GM23248 (cell line): ENCODE data around the gene POGLUT2. TPM values are rescaled to one million over a fixed set of nuclear protein-coding genes. Genes with fewer than 3 reads are reported as not detected.
A peak's percentile ranks its signal among the peaks of the same experiment; 100 is the strongest.

ENCODE experiments used
- DNase-seq: peaks from one replicate; pipeline ENCODE4 v3.0.0-alpha.2; 2015
- H2AFZ ChIP-seq: fragments of 200-600 bp; sonication (generic); 2 replicates; pipeline ENCODE4 v1.6.1; 2016; ENCODE audit warnings: antibody characterized with exemption
- H3F3A ChIP-seq: fragments of 200-600 bp; sonication (generic); 2 replicates; pipeline ENCODE4 v1.6.1; 2016; ENCODE audit warnings: mild to moderate bottlenecking, antibody characterized with exemption, mixed run types; ENCODE audit not compliant: insufficient read depth
- H3K27ac ChIP-seq: fragments of 200-600 bp; sonication (generic); 2 replicates; pipeline ENCODE4 v1.5.1; 2016; ENCODE audit warnings: mild to moderate bottlenecking
- H3K27me3 ChIP-seq: fragments of 200-600 bp; sonication (generic); replicated peaks from 2 replicates; pipeline ENCODE4 v1.6.1; 2016; ENCODE audit warnings: mild to moderate bottlenecking; ENCODE audit not compliant: insufficient read depth
- H3K36me3 ChIP-seq: fragments of 200-600 bp; sonication (generic); 2 replicates; pipeline ENCODE4 v1.6.1; 2016; ENCODE audit warnings: low read depth, mild to moderate bottlenecking
- H3K4me1 ChIP-seq: fragments of 200-600 bp; sonication (generic); 2 replicates; pipeline ENCODE4 v1.6.1; 2016; ENCODE audit warnings: mild to moderate bottlenecking; ENCODE audit not compliant: insufficient read depth
- H3K4me2 ChIP-seq: fragments of 200-600 bp; sonication (generic); one replicate; pipeline ENCODE4 v1.6.1; 2016; ENCODE audit warnings: mild to moderate bottlenecking; ENCODE audit not compliant: unreplicated experiment
- H3K4me3 ChIP-seq: fragments of 200-600 bp; sonication (generic); 2 replicates; pipeline ENCODE4 v1.5.1; 2016; ENCODE audit warnings: mild to moderate bottlenecking
- H3K79me2 ChIP-seq: fragments of 200-600 bp; sonication (generic); 2 replicates; pipeline ENCODE4 v1.6.1; 2016; ENCODE audit warnings: mild to moderate bottlenecking; ENCODE audit not compliant: insufficient read depth
- H3K9ac ChIP-seq: fragments of 200-600 bp; sonication (generic); 2 replicates; pipeline ENCODE4 v1.6.1; 2016; ENCODE audit warnings: mild to moderate bottlenecking
- H3K9me2 ChIP-seq: fragments of 200-600 bp; sonication (generic); 2 replicates; pipeline ENCODE4 v1.6.1; 2016; ENCODE audit warnings: mixed run types, mild to moderate bottlenecking, moderate library complexity; ENCODE audit not compliant: insufficient read depth
- H3K9me3 ChIP-seq: fragments of 200-600 bp; sonication (generic); one replicate; pipeline ENCODE4 v1.6.1; 2017; ENCODE audit warnings: low read depth
- H4K20me1 ChIP-seq: fragments of 200-600 bp; sonication (generic); 2 replicates; pipeline ENCODE4 v1.6.0; 2016; ENCODE audit not compliant: insufficient read depth
- EZH2 ChIP-seq: fragments of 200-600 bp; sonication (generic); IDR thresholded peaks from 2 replicates; pipeline ENCODE4 v1.6.1; 2018; ENCODE audit warnings: antibody characterized with exemption, mild to moderate bottlenecking; ENCODE audit not compliant: insufficient read depth, poor library complexity, severe bottlenecking
- EZH2phosphoT487 ChIP-seq: fragments of 200-600 bp; sonication (generic); IDR thresholded peaks from 2 replicates; pipeline ENCODE4 v1.6.1; 2018; ENCODE audit warnings: antibody characterized with exemption, moderate library complexity, mild to moderate bottlenecking, low read depth; ENCODE audit not compliant: insufficient read depth
- WGBS, 2 experiments: methylation state at CpG; one replicate each; pipeline ENCODE4 v1.1.6; 2015 to 2017; ENCODE audit warnings: low lambda C conversion rate in 2 of 2, low coverage in 1 of 2; ENCODE audit errors: missing lambda C conversion rate in 2 of 2; 5-methylcytosine and 5-hydroxymethylcytosine counted together
- in situ Hi-C: fragments of 300-500 bp; cut with MboI; formaldehyde crosslinking; loops from 2 replicates; pipeline ENCODE4 v1.15.0; 2020
- polyA plus RNA-seq: library from polyadenylated mRNA; unstranded; fragments of >200 nt; fragmentation: Nextera tagmentation; extraction: Ambion mirVana; gene quantifications from 2 replicates; pipeline ENCODE4 v1.2.1, GENCODE V29; 2016
- total RNA-seq: library from RNA; depleted of rRNA; stranded (reverse); fragments of >200 nt; shearing (Covaris generic); gene quantifications from 2 replicates; pipeline ENCODE4 v1.2.3, GENCODE V29; 2014

The POGLUT2 gene
- total and polyA plus RNA-seq, 2 experiments from 2014 or later = 26.0 to 27.7 TPM

- Histone ChIP-seq H4K20me1 (no peaks in the 10 kb centered on the region), H3K79me2 (peaks cover 33% of the 10 kb centered on the region), H3K9me2 (no peaks in the 10 kb centered on the region), H3K27me3 (no peaks in the 10 kb centered on the region), H3K4me1 (peaks cover 24% of the 10 kb centered on the region), H3K36me3 (peaks cover 26% of the 10 kb centered on the region), H3K9ac (peak overlapping the region; percentile 10; the same call in 1 of the 2 replicates), H3F3A (peaks cover 57% of the 10 kb centered on the region), H3K27ac (peak overlapping the region; percentile 97), H3K4me2 (peak overlapping the region; percentile 99), H3K4me3 (no peak overlapping the region; the same call in 1 of the 2 replicates), H2AFZ (0 out of 2 replicates have a peak overlapping the region, but pooled peaks have one; percentile 71), H3K9me3 (no peaks in the 10 kb centered on the region)
- WGBS, 2 experiments = 83 to 86% methylated on average over 4 of the region's 4 CpGs
- DNase-seq = no peak
- in situ Hi-C loops = no loop called here
- TF ChIP-seq EZH2phosphoT487 (no peak), EZH2 (no peak)
Measured at GRCh38 chr13:102825400-102825799, 26.6 kb upstream of the POGLUT2 start.

GRCh38 chr13:102817907-102818306, 19.1 kb upstream of the POGLUT2 start:
- TF ChIP-seq EZH2 = no peak
- no peak for TF ChIP-seq EZH2phosphoT487
- H3K9me3 ChIP-seq = no peaks in the 10 kb centered on the region
- peaks cover 13% of the 10 kb centered on the region for H3K36me3 ChIP-seq
- no peak overlapping the region for H2AFZ ChIP-seq
- DNase-seq = no peak
- H3F3A ChIP-seq = peaks cover 12% of the 10 kb centered on the region; the same call in 1 of the 2 replicates
- no peaks in the 10 kb centered on the region for H4K20me1 ChIP-seq
- H3K79me2 ChIP-seq = peaks cover 73% of the 10 kb centered on the region
- H3K9ac ChIP-seq = no peak overlapping the region
- no peaks in the 10 kb centered on the region for H3K9me2 ChIP-seq
- no peaks in the 10 kb centered on the region for H3K27me3 ChIP-seq
- H3K27ac ChIP-seq = no peak overlapping the region
- peaks cover 24% of the 10 kb centered on the region for H3K4me1 ChIP-seq
- no peak overlapping the region for H3K4me3 ChIP-seq
- no peak overlapping the region for H3K4me2 ChIP-seq
- in situ Hi-C loops = no loop called here

- no peaks in the 10 kb centered on the region for H3K9me3 ChIP-seq
- no peak overlapping the region for H3K9ac ChIP-seq
- no peak overlapping the region for H2AFZ ChIP-seq
- H3K9me2 ChIP-seq = no peaks in the 10 kb centered on the region
- H3K27ac ChIP-seq = no peak overlapping the region
- H3K4me1 ChIP-seq = peaks cover 30% of the 10 kb centered on the region
- 100% methylated on average over 1 of the region's 1 CpG for WGBS, 2 experiments
- no peak for DNase-seq
- H3K36me3 ChIP-seq = peaks cover 7% of the 10 kb centered on the region
- TF ChIP-seq EZH2 (no peak), EZH2phosphoT487 (no peak)
- no peaks in the 10 kb centered on the region for H4K20me1 ChIP-seq
- H3K79me2 ChIP-seq = peaks cover 73% of the 10 kb centered on the region
- in situ Hi-C loops = no loop called here
- H3K27me3 ChIP-seq = no peaks in the 10 kb centered on the region
- no peak overlapping the region for H3K4me2 ChIP-seq
- H3K4me3 ChIP-seq = no peak overlapping the region
- peaks cover 12% of the 10 kb centered on the region; the same call in 1 of the 2 replicates for H3F3A ChIP-seq
Measured at GRCh38 chr13:102817241-102817640, 18.5 kb upstream of the POGLUT2 start.

- H3K4me1 ChIP-seq = peaks cover 33% of the 10 kb centered on the region
- H3K27me3 ChIP-seq = no peaks in the 10 kb centered on the region
- H2AFZ ChIP-seq = no peak overlapping the region
- H3F3A ChIP-seq = peaks cover 13% of the 10 kb centered on the region; the same call in 1 of the 2 replicates
- TF ChIP-seq EZH2 = no peak
- TF ChIP-seq EZH2phosphoT487 = no peak
- H4K20me1 ChIP-seq = no peaks in the 10 kb centered on the region
- H3K36me3 ChIP-seq = peaks cover 1% of the 10 kb centered on the region; the same call in 1 of the 2 replicates
- no peak overlapping the region for H3K27ac ChIP-seq
- no peaks in the 10 kb centered on the region for H3K9me2 ChIP-seq
- peaks cover 74% of the 10 kb centered on the region for H3K79me2 ChIP-seq
- H3K4me2 ChIP-seq = no peak overlapping the region
- 25% methylated on average over 4 of the region's 4 CpGs for WGBS, 2 experiments
- no peak overlapping the region for H3K4me3 ChIP-seq
- no peak overlapping the region for H3K9ac ChIP-seq
- in situ Hi-C loops = no loop called here
- DNase-seq = peak; percentile 30
- H3K9me3 ChIP-seq = no peaks in the 10 kb centered on the region
Measured at GRCh38 chr13:102816708-102817107, 17.9 kb upstream of the POGLUT2 start.

- H3K36me3 ChIP-seq = peaks cover 3% of the 10 kb centered on the region; the same call in 1 of the 2 replicates
- H3K4me1 ChIP-seq = peaks cover 33% of the 10 kb centered on the region
- no peak overlapping the region for H3K27ac ChIP-seq
- no peak overlapping the region for H3K9ac ChIP-seq
- in situ Hi-C loops = no loop called here
- no peak for TF ChIP-seq EZH2phosphoT487
- no peak for TF ChIP-seq EZH2
- no peaks in the 10 kb centered on the region for H3K27me3 ChIP-seq
- H3K4me3 ChIP-seq = no peak overlapping the region
- H3F3A ChIP-seq = peaks cover 13% of the 10 kb centered on the region; the same call in 1 of the 2 replicates
- no peaks in the 10 kb centered on the region for H4K20me1 ChIP-seq
- H3K79me2 ChIP-seq = peaks cover 82% of the 10 kb centered on the region
- no peak for DNase-seq
- H3K4me2 ChIP-seq = no peak overlapping the region
- no peak overlapping the region for H2AFZ ChIP-seq
- no peaks in the 10 kb centered on the region for H3K9me3 ChIP-seq
- H3K9me2 ChIP-seq = no peaks in the 10 kb centered on the region
- 91 to 94% methylated on average over 5 of the region's 5 CpGs for WGBS, 2 experiments
Measured at GRCh38 chr13:102815788-102816187, 17.0 kb upstream of the POGLUT2 start.
